HG03432 (cell line): ENCODE measurements around the gene SDC3.

Experiments used
- ATAC-seq: cut with Tn5 transposase; IDR thresholded peaks from one replicate; pipeline ENCODE4 v1.9.1; 2021; ENCODE audit warnings: mild to moderate bottlenecking, moderate library complexity; ENCODE audit not compliant: unreplicated experiment

The SDC3 gene

GRCh38 chr1:30823969-30824735 lies 84.4 kb downstream of the SDC3 start:
- peak; percentile 95 for ATAC-seq

- ATAC-seq, result no peak
These were observed 85.0 kb downstream of the SDC3 start for GRCh38 chr1:30823627-30823968.

GRCh38 chr1:30822966-30823581 lies 85.5 kb downstream of the SDC3 start:
- ATAC-seq, result no peak

- ATAC-seq, result no peak
These were observed 86.6 kb downstream of the SDC3 start for GRCh38 chr1:30822006-30822405.

GRCh38 chr1:30820299-30820698 lies 88.3 kb downstream of the SDC3 start:
- no peak for ATAC-seq
